Measurements from ENCODE around the gene SRRM4. TPM values are rescaled to one million over a fixed set of nuclear protein-coding genes. Genes with fewer than 3 reads are reported as not detected.
"Not testable (repeated sequence)": the region's sequence is repeated elsewhere in the genome, so short reads cannot be mapped to it uniquely, and the experiment has no call there.

SRRM4 gene
- polyA plus RNA-seq, 1 donor from 2014 or later, result 9.9 TPM

- Histone ChIP-seq H3K9me3 (ENCODE audit: low read length) (no peaks in the 10 kb centered on the region), H3K36me3 (ENCODE audit: insufficient read depth, low read length) (no peaks in the 10 kb centered on the region), H3K79me2 (replicated peaks; ENCODE audit: insufficient read depth, low read length) (peaks cover 4% of the 10 kb centered on the region), H3K27ac (ENCODE audit: low read length) (no peak overlapping the region), H3K27me3 (ENCODE audit: insufficient read depth, low read depth, low read length) (no peaks in the 10 kb centered on the region), H3K9me2 (ENCODE audit: insufficient read depth, low read length) (no peaks in the 10 kb centered on the region), H3K4me2 (ENCODE audit: low read length) (no peak overlapping the region), H2AFZ (ENCODE audit: low read depth, low read length) (no peak overlapping the region), H3K9ac (ENCODE audit: low read length) (no peak overlapping the region), H4K20me1 (ENCODE audit: insufficient read depth) (no peaks in the 10 kb centered on the region), H3F3A (ENCODE audit: insufficient read depth, low read length, poor library complexity, severe bottlenecking) (no peaks in the 10 kb centered on the region), H3K4me3 (ENCODE audit: low read length) (no peak overlapping the region)
- TF ChIP-seq, protein P1, sequence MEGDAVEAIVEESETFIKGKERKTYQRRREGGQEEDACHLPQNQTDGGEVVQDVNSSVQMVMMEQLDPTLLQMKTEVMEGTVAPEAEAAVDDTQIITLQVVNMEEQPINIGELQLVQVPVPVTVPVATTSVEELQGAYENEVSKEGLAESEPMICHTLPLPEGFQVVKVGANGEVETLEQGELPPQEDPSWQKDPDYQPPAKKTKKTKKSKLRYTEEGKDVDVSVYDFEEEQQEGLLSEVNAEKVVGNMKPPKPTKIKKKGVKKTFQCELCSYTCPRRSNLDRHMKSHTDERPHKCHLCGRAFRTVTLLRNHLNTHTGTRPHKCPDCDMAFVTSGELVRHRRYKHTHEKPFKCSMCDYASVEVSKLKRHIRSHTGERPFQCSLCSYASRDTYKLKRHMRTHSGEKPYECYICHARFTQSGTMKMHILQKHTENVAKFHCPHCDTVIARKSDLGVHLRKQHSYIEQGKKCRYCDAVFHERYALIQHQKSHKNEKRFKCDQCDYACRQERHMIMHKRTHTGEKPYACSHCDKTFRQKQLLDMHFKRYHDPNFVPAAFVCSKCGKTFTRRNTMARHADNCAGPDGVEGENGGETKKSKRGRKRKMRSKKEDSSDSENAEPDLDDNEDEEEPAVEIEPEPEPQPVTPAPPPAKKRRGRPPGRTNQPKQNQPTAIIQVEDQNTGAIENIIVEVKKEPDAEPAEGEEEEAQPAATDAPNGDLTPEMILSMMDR (IDR thresholded peaks at IDR 0.05; ENCODE audit: poor library complexity, severe bottlenecking), result peak; percentile 48
- no peak for TF ChIP-seq POLR2AphosphoS5 (IDR thresholded peaks at IDR 0.05)
Measured at GRCh38 chr12:119020406-119021360, 39.3 kb downstream of the SRRM4 start.

DNA sequence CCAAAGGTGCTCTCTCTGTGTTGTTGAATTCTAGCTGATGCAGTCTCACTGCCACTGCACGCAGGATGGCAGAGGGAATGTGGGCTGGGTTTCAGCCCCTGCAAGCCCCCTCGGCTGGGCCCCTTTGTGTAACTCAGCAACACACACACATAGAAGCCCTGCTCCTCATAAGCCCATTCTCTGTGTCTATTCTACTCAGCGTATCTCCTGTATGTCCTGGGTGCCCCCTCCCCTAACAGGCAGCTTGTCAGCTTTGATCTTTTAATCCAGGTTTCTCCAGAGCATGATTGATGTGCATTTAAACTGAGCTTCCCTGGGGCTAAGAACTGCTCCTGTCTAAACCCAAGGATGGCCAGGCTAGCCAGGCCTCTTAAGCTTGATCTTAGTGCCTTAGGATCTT lies 43.0 kb downstream of the SRRM4 start:
- Histone ChIP-seq H3K9me2 (ENCODE audit: insufficient read depth, low read length) (no peaks in the 10 kb centered on the region), H3K79me2 (replicated peaks; ENCODE audit: insufficient read depth, low read length) (no peaks in the 10 kb centered on the region), H3F3A (ENCODE audit: insufficient read depth, low read length, poor library complexity, severe bottlenecking) (no peaks in the 10 kb centered on the region), H3K36me3 (ENCODE audit: insufficient read depth, low read length) (no peaks in the 10 kb centered on the region), H4K20me1 (ENCODE audit: insufficient read depth) (no peaks in the 10 kb centered on the region), H2AFZ (ENCODE audit: low read depth, low read length) (no peak overlapping the region), H3K27ac (ENCODE audit: low read length) (peak overlapping the region; percentile 20), H3K4me2 (ENCODE audit: low read length) (no peak overlapping the region), H3K27me3 (ENCODE audit: insufficient read depth, low read depth, low read length) (no peaks in the 10 kb centered on the region), H3K4me3 (ENCODE audit: low read length) (peak overlapping the region; percentile 16), H3K9me3 (ENCODE audit: low read length) (no peaks in the 10 kb centered on the region), H3K9ac (ENCODE audit: low read length) (peak overlapping the region; percentile 11)
- TF ChIP-seq RAD21 (conservative IDR thresholded peaks at IDR 0.05), result no peak
- no peak for TF ChIP-seq SMC3 (conservative IDR thresholded peaks at IDR 0.05; ENCODE audit: poor library complexity)
- TF ChIP-seq TAF1 (IDR thresholded peaks at IDR 0.05; ENCODE audit: low read depth), result no peak
- TF ChIP-seq EZH2 (IDR thresholded peaks at IDR 0.05; ENCODE audit: borderline replicate concordance, insufficient read depth, low read length, poor library complexity, severe bottlenecking), result no peak
- no peak for TF ChIP-seq POLR2AphosphoS5 (IDR thresholded peaks at IDR 0.05)

- no peak overlapping the region for H3K27ac ChIP-seq (ENCODE audit: low read length)
- no peak overlapping the region for H2AFZ ChIP-seq (ENCODE audit: low read depth, low read length)
- H3K4me2 ChIP-seq (ENCODE audit: low read length), result no peak overlapping the region
- H3K79me2 ChIP-seq (replicated peaks; ENCODE audit: insufficient read depth, low read length), result no peaks in the 10 kb centered on the region
- no peaks in the 10 kb centered on the region for H3F3A ChIP-seq (ENCODE audit: insufficient read depth, low read length, poor library complexity, severe bottlenecking)
- H3K9ac ChIP-seq (ENCODE audit: low read length), result no peak overlapping the region
- H3K9me2 ChIP-seq (ENCODE audit: insufficient read depth, low read length), result no peaks in the 10 kb centered on the region
- TF ChIP-seq RAD21 (conservative IDR thresholded peaks at IDR 0.05), result no peak
- no peak for TF ChIP-seq POLR2AphosphoS5 (IDR thresholded peaks at IDR 0.05)
- TF ChIP-seq EP300 (conservative IDR thresholded peaks at IDR 0.05; ENCODE audit: poor library complexity, severe bottlenecking), result no peak
- TF ChIP-seq SMC3 (conservative IDR thresholded peaks at IDR 0.05; ENCODE audit: poor library complexity), result no peak
- TF ChIP-seq EZH2 (IDR thresholded peaks at IDR 0.05; ENCODE audit: borderline replicate concordance, insufficient read depth, low read length, poor library complexity, severe bottlenecking), result no peak
- H4K20me1 ChIP-seq (ENCODE audit: insufficient read depth), result no peaks in the 10 kb centered on the region
- no peaks in the 10 kb centered on the region for H3K36me3 ChIP-seq (ENCODE audit: insufficient read depth, low read length)
- no peaks in the 10 kb centered on the region for H3K27me3 ChIP-seq (ENCODE audit: insufficient read depth, low read depth, low read length)
- no peaks in the 10 kb centered on the region for H3K9me3 ChIP-seq (ENCODE audit: low read length)
- no peak overlapping the region for H3K4me3 ChIP-seq (ENCODE audit: low read length)
Measured at GRCh38 chr12:119025786-119026185, 44.4 kb downstream of the SRRM4 start.

GRCh38 chr12:119033332-119033731 lies 52.0 kb downstream of the SRRM4 start:
- not testable (repeated sequence) for H3K9ac ChIP-seq (ENCODE audit: low read length); H3K27me3 ChIP-seq (ENCODE audit: insufficient read depth, low read depth, low read length); H4K20me1 ChIP-seq (ENCODE audit: insufficient read depth); H3K9me3 ChIP-seq (ENCODE audit: low read length); H3F3A ChIP-seq (ENCODE audit: insufficient read depth, low read length, poor library complexity, severe bottlenecking); H3K79me2 ChIP-seq (replicated peaks; ENCODE audit: insufficient read depth, low read length); H3K4me2 ChIP-seq (ENCODE audit: low read length); H2AFZ ChIP-seq (ENCODE audit: low read depth, low read length); H3K9me2 ChIP-seq (ENCODE audit: insufficient read depth, low read length); H3K36me3 ChIP-seq (ENCODE audit: insufficient read depth, low read length); H3K27ac ChIP-seq (ENCODE audit: low read length); H3K4me3 ChIP-seq (ENCODE audit: low read length)
